GM11168 (cell line): Measurements from ENCODE around the gene RASD2.
"Not testable (repeated sequence)": the region's sequence is repeated elsewhere in the genome, so short reads cannot be mapped to it uniquely, and the experiment has no call there.

ENCODE experiments used
- in situ Hi-C: fragments of 300-500 bp; cut with MboI; formaldehyde crosslinking; loops from one replicate; pipeline ENCODE4 v1.12.0; 2022; ENCODE audit warnings: low sequenced_read_pairs; ENCODE audit not compliant: unreplicated experiment

RASD2 gene, protein sequence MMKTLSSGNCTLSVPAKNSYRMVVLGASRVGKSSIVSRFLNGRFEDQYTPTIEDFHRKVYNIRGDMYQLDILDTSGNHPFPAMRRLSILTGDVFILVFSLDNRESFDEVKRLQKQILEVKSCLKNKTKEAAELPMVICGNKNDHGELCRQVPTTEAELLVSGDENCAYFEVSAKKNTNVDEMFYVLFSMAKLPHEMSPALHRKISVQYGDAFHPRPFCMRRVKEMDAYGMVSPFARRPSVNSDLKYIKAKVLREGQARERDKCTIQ

GRCh38 chr22:35540595-35541253 lies at the start of gene RASD2:
RASD2 (plus strand) TSS chr22:35540831; CDS start chr22:35546810, 5,979 bp downstream.
- in situ Hi-C loops: no loop called here

DNA sequence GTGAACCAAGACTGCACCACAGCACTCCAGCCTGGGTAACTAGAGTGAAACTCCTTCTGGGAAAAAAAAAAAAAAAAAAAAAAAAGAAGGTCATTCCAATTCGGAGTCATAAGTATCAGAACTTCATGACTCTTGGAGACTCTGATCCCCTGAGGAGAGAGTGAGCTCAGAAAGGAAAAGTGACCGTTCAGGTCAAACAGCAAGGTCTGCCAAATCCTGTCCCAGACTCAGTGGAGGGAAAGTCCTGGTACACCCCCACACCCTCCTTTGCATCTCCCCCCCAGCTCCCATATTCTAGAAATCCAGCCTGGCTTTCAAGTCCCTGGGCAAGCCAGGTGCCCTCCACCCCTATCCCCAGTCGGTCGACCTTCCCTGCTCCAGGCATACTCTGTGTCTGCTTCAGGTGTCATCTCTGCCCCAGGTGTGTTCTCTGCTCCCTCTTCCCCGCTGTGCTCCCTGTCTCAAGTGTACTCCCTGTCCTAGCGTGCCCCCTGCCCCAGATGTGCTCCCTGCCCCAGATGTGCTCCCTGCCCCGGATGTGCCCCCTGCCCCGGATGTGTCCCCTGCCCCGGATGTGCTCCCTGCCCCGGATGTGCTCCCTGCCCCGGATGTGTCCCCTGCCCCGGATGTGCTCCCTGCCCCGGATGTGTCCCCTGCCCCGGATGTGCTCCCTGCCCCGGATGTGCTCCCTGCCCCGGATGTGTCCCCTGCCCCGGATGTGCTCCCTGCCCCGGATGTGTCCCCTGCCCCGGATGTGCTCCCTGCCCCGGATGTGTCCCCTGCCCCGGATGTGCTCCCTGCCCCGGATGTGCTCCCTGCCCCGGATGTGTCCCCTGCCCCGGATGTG lies 49.3 kb upstream of the RASD2 start:
- in situ Hi-C loops: not testable (repeated sequence)

GRCh38 chr22:35491908-35492380 lies 48.7 kb upstream of the RASD2 start:
- in situ Hi-C loops: no loop called here

- in situ Hi-C loops: no loop called here
Observed at GRCh38 chr22:35493074-35493473, 47.6 kb upstream of the RASD2 start.

GRCh38 chr22:35495711-35496110 lies 44.9 kb upstream of the RASD2 start:
- in situ Hi-C loops: not testable (repeated sequence)

DNA sequence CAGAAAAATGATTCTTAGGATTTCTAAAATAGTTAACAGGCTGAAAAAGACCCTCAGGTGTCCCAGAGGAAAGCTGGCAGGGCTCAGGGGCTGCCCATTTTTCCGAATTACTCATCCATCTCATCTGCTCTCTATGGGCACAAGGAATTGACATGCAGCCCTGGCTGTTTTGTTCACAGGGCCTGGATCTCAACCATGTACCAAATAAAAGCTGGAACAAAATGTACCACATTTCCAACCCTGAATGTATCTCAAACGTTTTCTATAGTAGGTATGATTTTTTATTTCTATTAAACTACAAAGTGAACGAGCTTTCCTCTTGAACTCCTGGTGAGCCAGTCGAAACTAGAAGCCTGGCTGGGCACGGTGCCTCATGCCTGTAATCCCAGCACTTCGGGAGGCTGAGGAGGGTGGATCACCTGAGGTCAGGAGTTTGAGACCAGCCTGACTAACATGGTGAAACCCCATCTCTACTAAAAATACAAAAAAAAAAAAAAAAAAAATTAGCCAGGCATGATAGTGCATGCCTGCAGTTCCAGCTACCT lies 43.8 kb upstream of the RASD2 start:
- in situ Hi-C loops: no loop called here

DNA sequence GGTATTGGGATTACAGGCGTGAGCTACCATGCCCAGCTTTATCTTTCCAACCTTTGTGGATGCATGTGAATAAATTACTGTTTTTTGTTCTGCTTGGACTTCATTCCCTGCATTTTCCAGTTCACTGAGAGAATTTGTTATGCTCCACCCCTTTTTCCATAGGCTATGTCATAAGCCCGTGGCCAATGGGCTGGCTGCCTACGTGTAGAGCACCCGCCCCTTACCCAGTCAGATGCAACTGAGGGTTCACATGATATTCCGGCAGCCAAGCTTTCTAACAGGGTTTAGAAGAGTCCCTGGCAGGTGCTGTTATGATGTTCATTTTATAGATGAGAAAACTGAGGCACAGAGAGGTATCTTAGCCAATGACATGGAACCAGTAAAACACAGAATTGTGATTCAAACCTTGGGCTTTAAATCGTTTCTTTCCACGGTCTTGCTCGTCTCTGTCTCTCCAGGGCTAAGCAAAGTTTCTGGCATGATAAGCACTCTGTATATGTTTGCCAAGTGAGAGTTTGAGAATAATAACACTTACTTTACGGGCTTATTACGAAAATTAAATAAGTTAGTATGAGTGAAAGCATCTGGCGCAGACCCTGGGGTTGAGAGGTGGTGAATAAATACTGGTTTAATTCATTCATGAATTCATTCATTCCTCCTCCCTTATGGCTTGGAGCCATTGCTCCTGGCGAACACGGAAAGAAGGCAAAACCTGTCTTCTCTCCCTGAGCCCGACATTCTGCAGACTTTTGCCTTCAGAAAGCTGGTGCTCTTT lies 42.4 kb upstream of the RASD2 start:
- in situ Hi-C loops: no loop called here

DNA sequence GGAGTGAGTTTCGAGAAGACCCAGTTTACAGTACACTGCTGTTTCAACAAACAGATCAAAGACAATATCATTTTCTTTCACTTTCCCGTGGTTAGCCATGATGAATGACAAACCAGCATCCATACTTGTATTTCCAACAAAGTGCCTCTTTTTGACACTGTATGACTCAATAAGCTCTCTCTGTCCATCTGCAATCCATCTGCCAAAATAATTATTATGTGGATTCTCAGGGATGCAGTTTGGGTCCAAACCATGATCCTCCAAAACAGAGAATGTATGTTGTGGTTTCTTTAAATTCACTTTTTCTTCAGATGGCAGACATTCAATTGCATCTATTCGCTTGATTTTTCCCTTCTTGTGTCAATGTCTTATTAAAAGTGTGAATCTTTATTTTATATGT lies 37.8 kb upstream of the RASD2 start:
- in situ Hi-C loops: no loop called here

- in situ Hi-C loops: no loop called here
Observed at GRCh38 chr22:35505399-35506258, 35.0 kb upstream of the RASD2 start.

- in situ Hi-C loops: no loop called here
Observed at GRCh38 chr22:35506259-35506570, 34.4 kb upstream of the RASD2 start.

GRCh38 chr22:35507851-35508250 lies 32.8 kb upstream of the RASD2 start:
- in situ Hi-C loops: not testable (repeated sequence)

GRCh38 chr22:35509451-35509850 lies 31.2 kb upstream of the RASD2 start:
- in situ Hi-C loops: no loop called here

- in situ Hi-C loops: no loop called here
Observed at GRCh38 chr22:35509960-35510359, 30.7 kb upstream of the RASD2 start.

GRCh38 chr22:35510481-35510934 lies 30.1 kb upstream of the RASD2 start:
- in situ Hi-C loops: no loop called here

DNA sequence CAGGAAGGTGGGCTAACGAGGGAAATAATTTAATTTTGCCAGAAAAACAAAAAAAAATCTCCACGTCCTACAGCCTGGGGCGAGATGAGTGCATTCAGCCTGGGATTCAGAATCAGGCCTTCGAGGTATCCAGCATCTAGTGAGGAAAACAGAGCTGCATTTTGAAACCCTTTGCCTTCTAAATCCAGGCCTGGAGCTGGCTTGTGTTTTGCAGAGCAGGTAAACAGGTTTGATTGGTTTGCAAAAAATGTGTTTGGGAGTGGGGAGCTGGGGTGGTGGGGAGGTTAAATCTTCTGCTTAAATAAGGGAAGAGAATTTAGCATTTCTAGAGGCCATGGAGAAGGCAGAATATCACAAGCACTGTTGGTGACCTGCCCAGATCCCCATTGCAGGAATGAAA lies 29.7 kb upstream of the RASD2 start:
- in situ Hi-C loops: no loop called here

GRCh38 chr22:35514366-35514765 lies 26.3 kb upstream of the RASD2 start:
- in situ Hi-C loops: no loop called here

DNA sequence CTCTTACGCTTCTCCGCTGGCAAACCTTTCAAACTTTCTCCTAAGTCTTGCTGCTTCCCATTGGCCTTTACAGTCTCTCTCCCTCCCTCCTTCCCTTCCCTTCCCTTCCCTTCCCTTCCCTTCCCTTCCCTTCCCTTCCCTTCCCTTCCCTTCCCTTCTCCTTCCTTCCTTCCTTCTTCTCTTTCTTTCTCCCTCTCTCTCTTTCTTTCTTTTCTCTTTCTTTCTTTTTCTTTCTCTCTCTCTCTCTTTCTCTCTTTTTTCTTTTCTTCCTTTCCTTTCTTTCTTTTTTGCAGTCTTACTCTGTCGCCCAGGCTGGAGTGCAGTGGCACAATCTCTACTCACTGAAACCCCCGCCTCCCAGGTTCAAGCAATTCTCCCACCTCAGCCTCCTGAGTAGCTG lies 24.7 kb upstream of the RASD2 start:
- in situ Hi-C loops: not testable (repeated sequence)

GRCh38 chr22:35516723-35517122 lies 23.9 kb upstream of the RASD2 start:
- in situ Hi-C loops: no loop called here

- in situ Hi-C loops: no loop called here
Observed at GRCh38 chr22:35517207-35517606, 23.4 kb upstream of the RASD2 start.
